IMR-90 (cell line): Measurements from ENCODE around the gene CAMTA1. TPM values are rescaled to one million over a fixed set of nuclear protein-coding genes. Genes with fewer than 3 reads are reported as not detected.

Experiments
- ATAC-seq: fragments of 200-7000 bp; cut with Tn5 transposase; 2 replicates; pipeline ENCODE4 v1.9.1; 2020; ENCODE audit warnings: low read depth, mild to moderate bottlenecking, moderate library complexity
- BruUV-seq: library from RNA; stranded (reverse); fragments of 400-500 nt; replicated peaks from 2 replicates; lab custom pipeline; 2021; lab: Mats Ljungman, UMichigan
- CTCF ChIA-PET: fragments of 300-600 bp; formaldehyde crosslinking; extraction: SDS; loops from one replicate; lab custom pipeline; 2021; ENCODE audit warnings: antibody characterized with exemption; lab: Yijun Ruan, JAX
- POLR2A ChIA-PET: fragments of 300-600 bp; sonication (Branson Sonifier 250); formaldehyde crosslinking; loops from one replicate; lab custom pipeline; 2022; ENCODE audit warnings: antibody characterized with exemption; ENCODE audit not compliant: unreplicated experiment; lab: Charles Lee
- DNase-seq: peaks from one replicate; pipeline ENCODE4 v3.0.0; 2013
- H2AFZ ChIP-seq: replicated peaks from 2 replicates; pipeline ENCODE3; 2013; ENCODE audit warnings: low read length, mild to moderate bottlenecking; ENCODE audit not compliant: poor library complexity
- H2AK5ac ChIP-seq: 2 replicates; pipeline ENCODE4 v1.6.1; 2013; ENCODE audit warnings: low read depth, low read length, inconsistent platforms
- H2AK9ac ChIP-seq: replicated peaks from 2 replicates; pipeline ENCODE3; 2013; ENCODE audit warnings: mild to moderate bottlenecking, low read depth, low read length, moderate library complexity; ENCODE audit not compliant: poor library complexity
- H2BK120ac ChIP-seq: 2 replicates; pipeline ENCODE4 v1.6.1; 2013; ENCODE audit warnings: low read depth, low read length, inconsistent platforms
- H2BK15ac ChIP-seq: 3 replicates; pipeline ENCODE4 v1.6.1; 2013; ENCODE audit warnings: low read depth, low read length, inconsistent platforms
- H2BK20ac ChIP-seq: 2 replicates; pipeline ENCODE4 v1.6.1; 2013; ENCODE audit warnings: low read depth, mild to moderate bottlenecking, inconsistent platforms, low read length, moderate library complexity
- H2BK5ac ChIP-seq: 2 replicates; pipeline ENCODE4 v1.6.1; 2013; ENCODE audit warnings: mild to moderate bottlenecking, low read depth, low read length, inconsistent platforms; ENCODE audit not compliant: poor library complexity, severe bottlenecking
- H3K14ac ChIP-seq: replicated peaks from 2 replicates; pipeline ENCODE4 v1.6.1; 2013; ENCODE audit warnings: low read depth, low read length, inconsistent platforms
- H3K18ac ChIP-seq: 2 replicates; pipeline ENCODE4 v1.6.1; 2013; ENCODE audit warnings: low read depth, low read length, control low read depth
- H3K23ac ChIP-seq: 2 replicates; pipeline ENCODE4 v1.6.1; 2013; ENCODE audit warnings: low read depth, low read length, inconsistent platforms
- H3K27ac ChIP-seq: 2 replicates; pipeline ENCODE4 v1.5.1; 2013; ENCODE audit warnings: mild to moderate bottlenecking, control low read depth, low read length; ENCODE audit not compliant: insufficient read depth
- H3K27me3 ChIP-seq: 2 replicates; pipeline ENCODE4 v1.6.1; 2013; ENCODE audit warnings: low read length; ENCODE audit not compliant: control insufficient read depth, insufficient read depth
- H3K36me3 ChIP-seq: 2 replicates; pipeline ENCODE4 v1.6.1; 2013; ENCODE audit warnings: low read length, mixed read lengths; ENCODE audit not compliant: control insufficient read depth, insufficient read depth
- H3K4ac ChIP-seq: 2 replicates; pipeline ENCODE4 v1.6.1; 2013; ENCODE audit warnings: low read depth, low read length, inconsistent platforms
- H3K4me1 ChIP-seq: 2 replicates; pipeline ENCODE4 v1.6.1; 2013; ENCODE audit warnings: low read length, mixed read lengths; ENCODE audit not compliant: control insufficient read depth, insufficient read depth
- H3K4me2 ChIP-seq: 2 replicates; pipeline ENCODE4 v1.6.1; 2013; ENCODE audit warnings: low read depth, mild to moderate bottlenecking, control low read depth, low read length, moderate library complexity
- H3K4me3 ChIP-seq: 2 replicates; pipeline ENCODE4 v1.5.1; 2013; ENCODE audit warnings: low read depth, mild to moderate bottlenecking, control low read depth, low read length, moderate library complexity; ENCODE audit not compliant: insufficient read depth
- H3K56ac ChIP-seq: 2 replicates; pipeline ENCODE4 v1.6.1; 2013; ENCODE audit warnings: low read length, inconsistent platforms; ENCODE audit not compliant: insufficient read depth; ENCODE audit errors: extremely low read depth
- H3K79me1 ChIP-seq, 2 experiments: 2 replicates each; pipeline ENCODE4 v1.6.1; 2013; ENCODE audit warnings: low read length in 2 of 2, inconsistent platforms in 1 of 2, low read depth in 1 of 2
- H3K9ac ChIP-seq: 2 replicates; pipeline ENCODE4 v1.6.1; 2013; ENCODE audit warnings: low read depth, low read length, control low read depth
- H3K9me1 ChIP-seq: 2 replicates; pipeline ENCODE4 v1.6.1; 2013; ENCODE audit warnings: low read length, inconsistent platforms; ENCODE audit not compliant: insufficient read depth
- H3K9me3 ChIP-seq: 2 replicates; pipeline ENCODE4 v1.6.1; 2013; ENCODE audit warnings: low read length; ENCODE audit not compliant: control insufficient read depth, insufficient read depth
- H4K20me1 ChIP-seq: 2 replicates; pipeline ENCODE4 v1.6.1; 2013; ENCODE audit warnings: low read length, inconsistent platforms; ENCODE audit not compliant: insufficient read depth
- H4K5ac ChIP-seq: 2 replicates; pipeline ENCODE4 v1.6.1; 2013; ENCODE audit warnings: mild to moderate bottlenecking, low read depth, low read length, control low read depth
- H4K8ac ChIP-seq, 2 experiments: 2 replicates each; pipeline ENCODE4 v1.6.1; 2013; ENCODE audit warnings: low read depth in 2 of 2, low read length in 2 of 2, control low read depth in 1 of 2, inconsistent platforms in 1 of 2
- H4K91ac ChIP-seq: 2 replicates; pipeline ENCODE4 v1.6.1; 2013; ENCODE audit warnings: low read depth, low read length, inconsistent platforms; ENCODE audit not compliant: insufficient read depth
- BHLHE40 ChIP-seq: fragments of 150-350 bp; IDR thresholded peaks from 2 replicates; pipeline ENCODE4 v1.6.1; 2016; ENCODE audit warnings: mild to moderate bottlenecking, low read depth, low read length
- CEBPB ChIP-seq: IDR thresholded peaks from 2 replicates; pipeline ENCODE4 v1.6.1; 2012; ENCODE audit warnings: low read depth, low read length, improper control_type of control experiment
- CHD1 ChIP-seq: IDR thresholded peaks from 2 replicates; pipeline ENCODE4 v1.6.1; 2012; ENCODE audit warnings: low read depth, low read length, improper control_type of control experiment
- ELK1 ChIP-seq: fragments of 150-350 bp; IDR thresholded peaks from 2 replicates; pipeline ENCODE4 v1.6.1; 2016; ENCODE audit warnings: low read depth, mild to moderate bottlenecking, low read length, moderate library complexity, borderline replicate concordance
- FOS ChIP-seq: fragments of 150-350 bp; IDR thresholded peaks from 2 replicates; pipeline ENCODE4 v1.6.1; 2016; ENCODE audit warnings: low read depth, low read length
- MAFK ChIP-seq: IDR thresholded peaks from 2 replicates; pipeline ENCODE4 v1.6.1; 2012; ENCODE audit warnings: low read depth, low read length, improper control_type of control experiment
- MAZ ChIP-seq: IDR thresholded peaks from 2 replicates; pipeline ENCODE4 v1.6.1; 2012; ENCODE audit warnings: low read depth, mild to moderate bottlenecking, low read length, improper control_type of control experiment, moderate library complexity, borderline replicate concordance
- MXI1 ChIP-seq: IDR thresholded peaks from 2 replicates; pipeline ENCODE4 v1.6.1; 2012; ENCODE audit warnings: low read depth, mild to moderate bottlenecking, low read length, moderate library complexity, borderline replicate concordance
- NFE2L2 ChIP-seq: fragments of 150-350 bp; IDR thresholded peaks from 2 replicates; pipeline ENCODE4 v1.6.1; 2016; ENCODE audit warnings: low read depth, mild to moderate bottlenecking, low read length
- POLR2A ChIP-seq: IDR thresholded peaks from 2 replicates; pipeline ENCODE4 v1.6.1; 2012; ENCODE audit warnings: mild to moderate bottlenecking, low read depth, low read length
- RAD21 ChIP-seq: IDR thresholded peaks from 2 replicates; pipeline ENCODE4 v1.6.1; 2012; ENCODE audit warnings: low read length, improper control_type of control experiment
- RCOR1 ChIP-seq: IDR thresholded peaks from 2 replicates; pipeline ENCODE4 v1.6.1; 2012; ENCODE audit warnings: mild to moderate bottlenecking, low read length, improper control_type of control experiment; ENCODE audit not compliant: insufficient replicate concordance
- RFX5 ChIP-seq: IDR thresholded peaks from 2 replicates; pipeline ENCODE4 v1.8.0; 2012; ENCODE audit warnings: low read depth, mild to moderate bottlenecking, low read length, moderate library complexity
- SMC3 ChIP-seq: fragments of 150-350 bp; IDR thresholded peaks from 2 replicates; pipeline ENCODE4 v1.6.1; 2016; ENCODE audit warnings: low read depth, mild to moderate bottlenecking, antibody characterized with exemption, low read length, moderate library complexity
- USF2 ChIP-seq: fragments of 150-350 bp; IDR thresholded peaks from 2 replicates; pipeline ENCODE4 v1.6.1; 2017; ENCODE audit warnings: mild to moderate bottlenecking, antibody characterized with exemption, low read length, low read depth
- WGBS, 2 experiments: methylation state at CpG; one replicate each; pipeline versions ENCODE4 v1.1.5 to v1.1.7; 2013; ENCODE audit warnings: missing lambda C conversion rate in 2 of 2; ENCODE audit not compliant: insufficient read length in 1 of 2; ENCODE audit errors: extremely low coverage in 2 of 2; 5-methylcytosine and 5-hydroxymethylcytosine counted together
- dilution Hi-C: fragments of 300-500 bp; cut with HindIII; formaldehyde crosslinking; loops from one replicate; pipeline ENCODE4 v1.14.3; 2018; ENCODE audit warnings: low sequenced_read_pairs; ENCODE audit not compliant: unreplicated experiment
- in situ Hi-C: fragments of 300-500 bp; cut with MboI; formaldehyde crosslinking; loops from 3 replicates; pipeline ENCODE4 v1.14.3; 2019; ENCODE audit warnings: low sequenced_read_pairs, inconsistent platforms, mixed read lengths
- intact Hi-C: fragments of 100-400 bp; cut with micrococcal nuclease; formaldehyde crosslinking; loops from 2 replicates; pipeline ENCODE4 v1.10.0; 2022
- polyA plus RNA-seq, 3 experiments: library from polyadenylated mRNA; depleted of rRNA; stranded (reverse); fragments of >200 nt; gene quantifications; 2 replicates each; pipeline ENCODE4 v1.2.3, GENCODE V29; 2012; ENCODE audit warnings: low replicate concordance in 1 of 3
- total RNA-seq: library from RNA; depleted of rRNA; stranded (reverse); fragments of >200 nt; gene quantifications from 2 replicates; pipeline ENCODE4 v1.2.3, GENCODE V29; 2012

CAMTA1 gene
- total and polyA plus RNA-seq, 2 of the 4 experiments (the other 2 are of a cell fraction), result 35.5 to 74.3 TPM

- Histone ChIP-seq H2BK20ac (no peak overlapping the region), H2BK120ac (no peak overlapping the region), H3K27ac (no peak overlapping the region), H3K9me3 (no peaks in the 10 kb centered on the region), H2AFZ (no peak overlapping the region), H2BK15ac (no peak overlapping the region), H2AK9ac (no peak overlapping the region), H4K91ac (no peak overlapping the region), H4K8ac (no peak overlapping the region), H4K5ac (no peak overlapping the region), H4K20me1 (no peaks in the 10 kb centered on the region), H3K56ac (no peak overlapping the region), H3K4me3 (no peak overlapping the region), H3K4ac (no peak overlapping the region), H2AK5ac (no peak overlapping the region), H3K4me2 (no peak overlapping the region), H3K4me1 (peaks cover 4% of the 10 kb centered on the region), H3K18ac (no peak overlapping the region), H3K14ac (no peak overlapping the region), H3K79me1 (peaks cover 4 to 21% of the 10 kb centered on the region in 2 experiments; a peak in 2 of 4 replicates), H3K9ac (no peak overlapping the region), H3K27me3 (no peaks in the 10 kb centered on the region), H3K23ac (no peak overlapping the region), H2BK5ac (no peak overlapping the region), H3K9me1 (peaks cover 8% of the 10 kb centered on the region), H3K36me3 (no peaks in the 10 kb centered on the region)
- in situ Hi-C loops (loop anchor here (10.0 kb wide), 1 partner anchor 167 kb away; no protein-coding TSS in a partner anchor), dilution Hi-C loops (no loop called here), intact Hi-C loops (loop anchor here (2.0 to 10.0 kb wide), 2 partner anchors 171 to 323 kb away; no protein-coding TSS in a partner anchor)
- WGBS, 2 experiments, result 100% methylated on average over 2 of the region's 7 CpGs; no CpG with 5 or more reads in 1 of the 2 experiments
- no peak for ATAC-seq
- POLR2A ChIA-PET, result no interaction called here
- BruUV-seq, result no TSS peak
- CTCF ChIA-PET, result interaction anchor here (0.5 to 3.3 kb wide), 3 partner anchors 93 to 1875 kb away, joined by 3 to 17 read pairs (median 3); no protein-coding TSS in a partner anchor
- DNase-seq, result no peak
- TF ChIP-seq SMC3 (no peak), RCOR1 (no peak), MAFK (no peak), BHLHE40 (no peak), NFE2L2 (no peak), RAD21 (no peak), CHD1 (no peak), FOS (no peak), CEBPB (no peak), MAZ (no peak), MXI1 (no peak), POLR2A (no peak), ELK1 (no peak), USF2 (no peak), RFX5 (no peak)
Measured at GRCh38 chr1:6891781-6892579, 106.7 kb downstream of the CAMTA1 start.
